Left lung (tissue), 10 donors: Measurements from ENCODE around the gene GPANK1. TPM values are rescaled to one million over a fixed set of nuclear protein-coding genes. Genes with fewer than 3 reads are reported as not detected.

ENCODE experiments used
- ATAC-seq: fragments of 200-7000 bp; cut with Tn5 transposase; one replicate; pipeline ENCODE4 v1.9.1; 2020; ENCODE audit warnings: moderate library complexity
- DNase-seq, 4 donors: peaks; one replicate each; pipeline ENCODE4 v3.0.0-alpha.2; 2013 to 2020
- H3K27ac ChIP-seq, 2 donors: fragments of 200-600 bp; sonication (generic) in 1 of 2; one replicate each; pipeline versions ENCODE4 v1.5.0 to v1.8.0; 2020 to 2021
- H3K27me3 ChIP-seq, 2 donors: fragments of 200-600 bp; sonication (generic) in 1 of 2; one replicate each; pipeline versions ENCODE4 v1.5.0 to v1.8.0; 2020 to 2021
- H3K36me3 ChIP-seq, 2 donors: fragments of 200-600 bp; sonication (generic) in 1 of 2; one replicate each; pipeline versions ENCODE4 v1.5.0 to v1.8.0; 2020 to 2021
- H3K4me1 ChIP-seq, 2 donors: fragments of 200-600 bp; one replicate each; pipeline ENCODE4 v1.8.0; 2021
- H3K4me3 ChIP-seq, 2 donors: fragments of 200-600 bp; sonication (generic) in 1 of 2; one replicate each; pipeline versions ENCODE4 v1.5.0 to v1.8.0; 2020 to 2021; ENCODE audit warnings: mild to moderate bottlenecking in 1 of 2
- H3K9me3 ChIP-seq, 2 donors: fragments of 200-600 bp; sonication (generic) in 1 of 2; one replicate each; pipeline versions ENCODE4 v1.5.0 to v1.8.0; 2020 to 2021
- intact Hi-C, 2 donors: fragments of 100-400 bp; cut with DNase I; formaldehyde crosslinking; loops; one replicate each; pipeline versions ENCODE4 v1.11.2 to v1.14.2; 2022
- polyA plus RNA-seq, 6 donors: library from polyadenylated mRNA; unstranded; fragments of 120-200 nt; gene quantifications; one replicate each; pipeline ENCODE4 v1.2.1, GENCODE V29; 2013; ENCODE audit not compliant: insufficient read length in 6 of 6
- total RNA-seq, 2 donors: library from RNA; stranded (reverse); fragmentation: NEBNext Ultra II Directional; extraction: Animal tissue kit (Norgen Biotek cat#: 25700); gene quantifications; one replicate each; pipeline ENCODE4 v1.2.1, GENCODE V29; 2021
- TF ChIP-seq, protein P1 (sequence below), 2 donors: fragments of 200-600 bp; sonication (generic) in 1 of 2; IDR thresholded peaks; one replicate each; pipeline versions ENCODE4 v1.5.0 to v1.8.0; 2021; ENCODE audit warnings: antibody characterized with exemption in 2 of 2
- donor health status: DM: no; HTN: yes; CAD: no.
- donor health status: DM: no; HTN: no; CAD: no.

Gene GPANK1
- total and polyA plus RNA-seq, 8 donors: 10.3 to 22.8 (median 21.6) TPM

DNA sequence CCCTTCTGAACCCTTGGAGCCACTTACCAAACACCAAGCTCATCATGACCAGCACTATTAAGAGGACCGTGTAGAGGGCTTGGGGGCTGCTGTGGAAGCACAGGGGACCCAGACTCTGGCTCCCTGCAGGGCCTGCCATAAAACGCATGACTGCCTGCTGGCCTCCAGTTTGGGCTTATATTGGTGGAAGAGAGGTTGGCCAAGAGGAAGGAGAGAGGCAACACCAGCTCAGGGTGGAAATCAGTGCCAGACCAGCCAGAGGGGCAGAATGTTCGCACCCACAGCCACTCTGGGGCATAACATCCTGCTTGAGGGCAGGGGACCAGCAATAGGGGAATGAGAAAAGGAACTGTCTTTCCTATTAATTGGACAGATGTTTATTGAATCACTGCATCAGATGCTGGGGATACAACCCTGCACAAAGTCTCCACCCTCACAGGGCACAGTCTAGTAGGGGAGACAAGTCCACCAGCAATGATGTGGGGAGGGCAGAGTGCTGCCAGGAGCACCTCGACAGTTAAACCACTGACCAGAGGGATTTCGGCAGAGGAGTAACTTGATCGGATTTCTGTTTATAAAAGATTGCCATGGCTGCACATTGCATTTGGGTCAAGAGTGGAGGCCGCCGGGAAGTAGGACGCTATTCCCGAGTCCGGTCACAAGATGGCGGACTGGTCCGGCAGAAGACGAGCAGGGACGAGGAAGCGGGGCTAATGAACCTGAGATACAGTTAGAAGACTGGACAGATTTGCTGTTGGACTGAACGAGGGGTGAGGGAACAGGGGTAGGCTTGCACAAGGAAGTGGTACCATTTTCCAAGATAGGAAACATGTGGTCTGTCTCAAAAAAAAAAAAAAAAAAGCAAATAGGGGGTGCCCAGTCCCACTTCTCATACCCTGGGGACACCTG, 15.7 kb upstream of the GPANK1 start, which contains the start of gene LY6G5C:
TSS of gene LY6G5C (minus strand) at position 842 of the 909 bp plus-strand sequence. CDS start at position 148, 694 bp downstream.
- intact Hi-C loops: no loop called here
- no peaks in the 10 kb centered on the region for H3K9me3 ChIP-seq

DNA sequence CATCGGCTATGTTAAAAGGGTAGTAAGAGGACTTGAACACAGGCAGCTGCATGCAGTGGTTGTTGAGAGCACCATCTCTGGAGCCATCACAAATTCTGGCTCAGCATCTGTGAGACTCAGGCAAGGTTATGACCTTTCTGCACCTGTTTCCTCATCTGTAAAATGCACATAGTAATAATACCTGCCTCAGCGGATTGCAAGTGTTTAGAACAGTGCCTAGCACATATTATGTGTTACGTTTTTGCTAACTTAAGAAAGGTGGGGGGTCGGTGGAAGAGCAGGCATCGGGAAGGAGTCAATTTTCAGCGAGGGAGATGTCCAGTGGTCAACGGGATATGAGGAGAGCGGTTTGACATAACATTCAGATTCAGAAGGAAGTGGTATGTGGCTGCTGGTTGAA, 13.2 kb upstream of the GPANK1 start:
- Histone ChIP-seq H3K4me3 (no peak overlapping the region), H3K4me1 (peaks cover 5 to 19% of the 10 kb centered on the region in 2 donors), H3K27me3 (no peaks in the 10 kb centered on the region), H3K9me3 (no peaks in the 10 kb centered on the region), H3K27ac (no peak overlapping the region), H3K36me3 (peaks cover 0 to 12% of the 10 kb centered on the region in 2 donors)
- ATAC-seq (no peak), DNase-seq (no peak)
- intact Hi-C loops: loop anchor here in 1 of 2 donors (10.0 kb wide), 2 partner anchors 187 to 277 kb away; partner anchors contain the start of genes NELFE, NEU1 and SKIC2
- TF ChIP-seq, protein P1, sequence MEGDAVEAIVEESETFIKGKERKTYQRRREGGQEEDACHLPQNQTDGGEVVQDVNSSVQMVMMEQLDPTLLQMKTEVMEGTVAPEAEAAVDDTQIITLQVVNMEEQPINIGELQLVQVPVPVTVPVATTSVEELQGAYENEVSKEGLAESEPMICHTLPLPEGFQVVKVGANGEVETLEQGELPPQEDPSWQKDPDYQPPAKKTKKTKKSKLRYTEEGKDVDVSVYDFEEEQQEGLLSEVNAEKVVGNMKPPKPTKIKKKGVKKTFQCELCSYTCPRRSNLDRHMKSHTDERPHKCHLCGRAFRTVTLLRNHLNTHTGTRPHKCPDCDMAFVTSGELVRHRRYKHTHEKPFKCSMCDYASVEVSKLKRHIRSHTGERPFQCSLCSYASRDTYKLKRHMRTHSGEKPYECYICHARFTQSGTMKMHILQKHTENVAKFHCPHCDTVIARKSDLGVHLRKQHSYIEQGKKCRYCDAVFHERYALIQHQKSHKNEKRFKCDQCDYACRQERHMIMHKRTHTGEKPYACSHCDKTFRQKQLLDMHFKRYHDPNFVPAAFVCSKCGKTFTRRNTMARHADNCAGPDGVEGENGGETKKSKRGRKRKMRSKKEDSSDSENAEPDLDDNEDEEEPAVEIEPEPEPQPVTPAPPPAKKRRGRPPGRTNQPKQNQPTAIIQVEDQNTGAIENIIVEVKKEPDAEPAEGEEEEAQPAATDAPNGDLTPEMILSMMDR (IDR thresholded peaks at IDR 0.05): no peak

More for the DNA sequence above, 15.7 kb upstream of the GPANK1 start, which contains the start of gene LY6G5C:
- peak within 1 kb of the TSS; percentile 38 to 50 for H3K4me3 ChIP-seq
- DNase-seq: peak; percentile 86 to 95 (median 90)
- peaks cover 5 to 24% of the 10 kb centered on the region in 2 donors for H3K4me1 ChIP-seq
- H3K36me3 ChIP-seq: peaks cover 0 to 15% of the 10 kb centered on the region in 2 donors
- H3K27me3 ChIP-seq: no peaks in the 10 kb centered on the region
- peak within 1 kb of the TSS; percentile 60 to 82 for H3K27ac ChIP-seq
- ATAC-seq: peak; percentile 92
- TF ChIP-seq, protein P1 (IDR thresholded peaks at IDR 0.05): peak; percentile 41 to 75

DNA sequence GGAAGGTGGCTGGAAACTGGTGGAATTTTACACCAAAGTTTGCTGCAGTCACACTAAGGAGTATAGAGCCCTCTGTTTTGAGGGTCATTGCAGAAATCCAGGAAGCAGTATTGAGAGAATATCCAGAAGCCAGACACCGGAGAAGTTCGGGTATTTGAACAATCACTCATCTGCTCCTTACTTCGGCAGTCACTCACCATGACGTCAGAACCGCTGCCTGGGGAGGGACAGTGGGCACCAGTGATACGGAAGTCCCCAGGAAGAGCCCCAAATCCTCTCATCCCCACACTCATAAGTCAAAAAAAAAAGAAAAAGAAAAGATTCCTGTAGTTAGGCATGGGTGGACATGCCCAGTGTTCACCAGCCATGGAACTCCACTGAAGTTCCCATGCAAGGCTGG, 12.1 kb upstream of the GPANK1 start:
- TF ChIP-seq, protein P1 (IDR thresholded peaks at IDR 0.05): no peak
- Histone ChIP-seq H3K4me3 (no peak overlapping the region), H3K27ac (no peak overlapping the region), H3K27me3 (no peaks in the 10 kb centered on the region), H3K36me3 (peaks cover 0 to 22% of the 10 kb centered on the region in 2 donors), H3K4me1 (peaks cover 5 to 18% of the 10 kb centered on the region in 2 donors), H3K9me3 (no peaks in the 10 kb centered on the region)
- intact Hi-C loops: loop anchor here in 1 of 2 donors (10.0 kb wide), 2 partner anchors 188 to 278 kb away; partner anchors contain the start of genes NELFE, NEU1 and SKIC2
- ATAC-seq: no peak
- no peak for DNase-seq

DNA sequence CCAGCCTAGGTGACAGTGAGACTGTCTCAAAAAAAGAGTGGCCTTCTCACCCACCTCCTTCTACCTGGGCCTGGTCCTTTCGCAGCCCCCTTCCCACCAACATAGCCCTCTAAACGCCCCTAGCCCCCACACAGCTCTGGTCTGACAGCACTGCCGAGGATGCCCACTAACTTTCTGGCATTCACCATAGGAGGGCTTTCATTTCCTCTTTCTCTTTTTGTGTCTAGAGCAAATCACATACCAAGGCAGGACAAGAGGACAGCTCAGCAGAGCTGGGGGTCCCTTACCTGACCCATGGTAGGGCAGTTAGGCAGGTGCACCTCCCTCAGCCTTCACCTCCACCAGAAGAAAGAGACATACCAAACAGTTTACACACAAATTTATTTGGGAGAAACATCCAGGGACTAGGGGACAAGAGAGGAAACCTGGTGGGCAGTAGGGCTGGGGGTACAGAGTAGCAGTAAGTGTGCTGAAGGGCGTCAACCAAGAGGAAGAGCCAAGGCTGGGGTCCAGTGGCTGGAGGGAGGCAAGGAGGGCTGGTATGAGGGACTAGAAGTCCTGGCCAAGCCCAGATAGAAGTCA, 11.6 kb upstream of the GPANK1 start:
- peaks cover 5 to 13% of the 10 kb centered on the region in 2 donors for H3K4me1 ChIP-seq
- H3K27ac ChIP-seq: no peak overlapping the region
- TF ChIP-seq, protein P1 (IDR thresholded peaks at IDR 0.05): no peak
- H3K4me3 ChIP-seq: no peak overlapping the region
- ATAC-seq (no peak), DNase-seq (no peak)
- H3K27me3 ChIP-seq: no peaks in the 10 kb centered on the region
- intact Hi-C loops: loop anchor here in 1 of 2 donors (10.0 kb wide), 2 partner anchors 188 to 278 kb away; partner anchors contain the start of genes NELFE, NEU1 and SKIC2
- no peaks in the 10 kb centered on the region for H3K9me3 ChIP-seq
- H3K36me3 ChIP-seq: peaks cover 0 to 27% of the 10 kb centered on the region in 2 donors
